Colonic mucosa (tissue), 4 donors: Measurements from ENCODE around the gene EIF6. TPM values are rescaled to one million over a fixed set of nuclear protein-coding genes. Genes with fewer than 3 reads are reported as not detected.

Source experiments
- DNase-seq: peaks from one replicate; pipeline ENCODE4 v3.0.0-alpha.2; 2020
- H3K27ac ChIP-seq: fragments of 200-600 bp; one replicate; pipeline ENCODE4 v1.8.0; 2021
- H3K27me3 ChIP-seq: fragments of 200-600 bp; one replicate; pipeline ENCODE4 v1.8.0; 2021
- H3K36me3 ChIP-seq: fragments of 200-600 bp; one replicate; pipeline ENCODE4 v1.8.0; 2021
- H3K4me1 ChIP-seq: fragments of 200-600 bp; one replicate; pipeline ENCODE4 v1.8.0; 2021; ENCODE audit warnings: mild to moderate bottlenecking
- H3K4me3 ChIP-seq: fragments of 200-600 bp; one replicate; pipeline ENCODE4 v1.8.0; 2021
- H3K9ac ChIP-seq, 2 donors: one replicate each; pipeline ENCODE4 v1.7.0; 2013; ENCODE audit warnings: control low read depth in 2 of 2, low read depth in 2 of 2, low read length in 2 of 2
- H3K9me3 ChIP-seq: fragments of 200-600 bp; one replicate; pipeline ENCODE4 v1.8.0; 2021
- intact Hi-C: fragments of 100-400 bp; cut with DNase I; formaldehyde crosslinking; loops from one replicate; pipeline ENCODE4 v1.14.1; 2022
- total RNA-seq, 2 donors: library from RNA; stranded (reverse); fragmentation: NEBNext Ultra II Directional in 1 of 2; extraction: Animal tissue kit (Norgen Biotek cat#: 25700) in 1 of 2; gene quantifications; one replicate each; pipeline ENCODE4 v1.2.1, GENCODE V29; 2021
- TF ChIP-seq, protein P1 (sequence below): fragments of 200-600 bp; IDR thresholded peaks from one replicate; pipeline ENCODE4 v1.8.0; 2022; ENCODE audit warnings: antibody characterized with exemption, mild to moderate bottlenecking
- donor health status: healthy.
- donor health status: DM: no; HTN: no; CAD: no.
- donor health status: DM: no; HTN: no; CAD: no.

EIF6 gene
- total RNA-seq, 2 donors from 2014 or later: 163 to 194 TPM

DNA sequence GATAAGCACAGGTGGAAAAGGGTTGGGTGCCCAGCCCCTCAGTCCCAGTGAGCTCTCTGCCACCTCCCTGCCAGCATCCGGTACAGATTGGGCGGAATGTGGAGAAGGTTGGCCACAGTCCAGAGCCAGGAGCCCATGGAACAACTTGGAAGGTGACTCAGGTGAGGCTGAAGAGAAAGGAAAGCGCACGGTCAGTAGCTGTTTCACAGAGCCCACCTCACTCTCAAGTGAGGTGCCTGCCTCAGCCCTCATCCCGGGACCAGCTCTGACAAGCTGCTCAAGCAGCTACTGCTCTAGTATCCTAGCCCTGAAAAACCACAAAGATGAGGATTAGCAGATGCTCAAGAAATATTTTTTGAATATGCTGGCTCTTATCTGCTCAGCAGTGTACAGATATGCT lies 5.5 kb downstream of the EIF6 start:
- H3K27ac ChIP-seq: no peak overlapping the region
- no peak overlapping the region for H3K4me3 ChIP-seq
- H3K36me3 ChIP-seq: peaks cover 14% of the 10 kb centered on the region
- TF ChIP-seq, protein P1, sequence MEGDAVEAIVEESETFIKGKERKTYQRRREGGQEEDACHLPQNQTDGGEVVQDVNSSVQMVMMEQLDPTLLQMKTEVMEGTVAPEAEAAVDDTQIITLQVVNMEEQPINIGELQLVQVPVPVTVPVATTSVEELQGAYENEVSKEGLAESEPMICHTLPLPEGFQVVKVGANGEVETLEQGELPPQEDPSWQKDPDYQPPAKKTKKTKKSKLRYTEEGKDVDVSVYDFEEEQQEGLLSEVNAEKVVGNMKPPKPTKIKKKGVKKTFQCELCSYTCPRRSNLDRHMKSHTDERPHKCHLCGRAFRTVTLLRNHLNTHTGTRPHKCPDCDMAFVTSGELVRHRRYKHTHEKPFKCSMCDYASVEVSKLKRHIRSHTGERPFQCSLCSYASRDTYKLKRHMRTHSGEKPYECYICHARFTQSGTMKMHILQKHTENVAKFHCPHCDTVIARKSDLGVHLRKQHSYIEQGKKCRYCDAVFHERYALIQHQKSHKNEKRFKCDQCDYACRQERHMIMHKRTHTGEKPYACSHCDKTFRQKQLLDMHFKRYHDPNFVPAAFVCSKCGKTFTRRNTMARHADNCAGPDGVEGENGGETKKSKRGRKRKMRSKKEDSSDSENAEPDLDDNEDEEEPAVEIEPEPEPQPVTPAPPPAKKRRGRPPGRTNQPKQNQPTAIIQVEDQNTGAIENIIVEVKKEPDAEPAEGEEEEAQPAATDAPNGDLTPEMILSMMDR: no peak
- no peak overlapping the region for H3K9ac ChIP-seq
- DNase-seq: no peak
- no peaks in the 10 kb centered on the region for H3K9me3 ChIP-seq
- intact Hi-C loops: no loop called here
- no peaks in the 10 kb centered on the region for H3K27me3 ChIP-seq
- peaks cover 15% of the 10 kb centered on the region for H3K4me1 ChIP-seq

DNA sequence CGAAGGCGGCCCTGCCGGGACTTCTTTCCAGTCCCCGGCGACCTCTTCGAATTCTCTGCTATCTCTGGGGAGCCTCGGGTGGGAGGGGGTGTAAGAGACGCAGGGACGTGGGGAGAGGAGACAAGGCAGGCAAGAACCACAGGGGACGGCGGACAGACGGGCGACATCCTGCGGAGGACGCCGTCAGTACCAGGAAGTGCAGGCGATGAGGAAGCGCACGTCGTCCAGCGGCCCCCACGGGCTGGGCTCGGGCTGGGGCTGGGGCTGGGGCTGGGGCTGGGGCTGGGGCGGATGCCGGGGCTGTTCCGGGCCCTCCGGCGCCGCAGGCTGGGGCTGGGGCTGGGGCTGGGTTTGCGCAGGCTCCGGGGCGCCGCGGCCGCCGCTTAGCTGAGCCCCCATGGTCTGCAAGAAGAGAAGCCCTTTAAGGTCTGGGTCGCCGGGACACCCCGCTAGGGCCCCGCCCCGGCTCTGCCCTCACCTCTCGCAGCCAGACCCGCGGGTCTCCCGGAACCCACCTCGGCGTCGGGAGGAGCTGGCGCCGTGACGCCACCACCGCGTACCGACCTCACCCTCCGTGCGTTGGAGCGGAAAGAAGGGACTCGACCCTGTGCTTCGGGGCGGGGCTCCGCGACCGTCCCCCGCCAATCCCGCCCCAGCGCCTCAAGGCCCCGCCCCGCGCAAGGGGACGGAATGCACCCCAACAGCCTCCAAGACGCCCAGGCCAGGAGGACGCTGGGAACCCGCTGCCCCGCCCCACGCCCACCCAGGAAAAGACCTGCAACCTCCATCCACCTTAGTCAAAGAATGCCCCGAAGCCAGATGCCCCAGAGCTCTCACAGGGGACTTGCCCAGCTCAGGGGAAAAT lies 6.8 kb downstream of the EIF6 start, which contains the start of gene MMP24OS:
MMP24OS (minus strand) TSS at position 592 of the 865 bp plus-strand sequence; CDS start at position 399, 193 bp downstream.
- peak within 1 kb of the TSS; percentile 89 for H3K4me3 ChIP-seq
- H3K36me3 ChIP-seq: peaks cover 14% of the 10 kb centered on the region
- peaks cover 5% of the 10 kb centered on the region for H3K4me1 ChIP-seq

DNA sequence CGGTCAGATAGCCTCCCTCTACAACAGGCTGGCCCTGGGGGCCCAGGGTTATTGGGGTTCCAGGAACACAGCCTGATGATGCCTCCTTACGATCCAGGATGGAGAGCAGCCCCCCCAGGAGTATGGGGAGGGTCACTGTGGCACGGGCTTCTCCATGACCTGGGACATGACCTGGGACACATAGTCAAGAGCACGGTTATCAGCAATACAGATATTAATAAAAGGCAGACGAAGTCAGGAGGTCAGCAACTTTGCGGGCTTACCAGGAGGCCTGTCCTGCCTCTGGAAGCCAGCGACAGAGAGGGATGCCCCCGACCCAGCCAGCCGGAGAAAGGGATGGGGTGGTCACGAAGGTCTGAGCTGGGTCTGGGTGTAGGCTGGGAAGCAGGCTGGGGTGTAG lies 7.4 kb downstream of the EIF6 start:
- TF ChIP-seq, protein P1: no peak
- intact Hi-C loops: no loop called here
- Histone ChIP-seq H3K27me3 (no peaks in the 10 kb centered on the region), H3K27ac (peak overlapping the region; percentile 98), H3K9ac (peak overlapping the region; percentile 90 to 96), H3K36me3 (peaks cover 14% of the 10 kb centered on the region), H3K4me3 (peak overlapping the region; percentile 89), H3K4me1 (peaks cover 5% of the 10 kb centered on the region), H3K9me3 (no peaks in the 10 kb centered on the region)
- no peak for DNase-seq

More for the DNA sequence above, 6.8 kb downstream of the EIF6 start, which contains the start of gene MMP24OS:
- H3K9me3 ChIP-seq: no peaks in the 10 kb centered on the region
- H3K27ac ChIP-seq: peak within 1 kb of the TSS; percentile 98
- H3K9ac ChIP-seq: peak within 1 kb of the TSS; percentile 90 to 96
- intact Hi-C loops: no loop called here
- no peaks in the 10 kb centered on the region for H3K27me3 ChIP-seq
- DNase-seq: peak; percentile 92
- TF ChIP-seq, protein P1: no peak

DNA sequence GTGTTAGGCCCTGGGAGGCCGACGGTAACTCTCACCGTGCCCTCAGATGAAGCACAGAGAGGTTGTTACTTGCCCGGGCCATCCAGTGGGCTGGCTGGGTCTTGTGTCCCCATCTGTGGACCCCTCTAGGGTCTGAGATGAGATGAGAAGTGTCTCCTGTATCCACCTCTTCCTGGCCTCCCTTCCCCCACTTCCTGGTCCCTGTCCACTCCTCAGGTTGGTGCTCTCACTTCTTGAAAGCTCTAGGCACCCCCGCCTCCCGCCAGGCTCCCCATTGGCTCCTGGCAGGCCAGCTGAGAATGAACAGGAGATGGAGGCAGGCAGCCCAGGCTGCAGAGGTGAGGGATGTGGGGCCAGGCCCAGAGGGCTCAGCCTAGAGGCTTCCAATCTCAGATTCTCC lies 8.2 kb downstream of the EIF6 start:
- H3K27me3 ChIP-seq: no peaks in the 10 kb centered on the region
- no peaks in the 10 kb centered on the region for H3K9me3 ChIP-seq
- TF ChIP-seq, protein P1: no peak
- H3K4me1 ChIP-seq: peaks cover 5% of the 10 kb centered on the region
- no peak for DNase-seq
- H3K9ac ChIP-seq: peak overlapping the region in 1 of 2 donors; percentile 96
- H3K36me3 ChIP-seq: peaks cover 14% of the 10 kb centered on the region
- H3K27ac ChIP-seq: peak overlapping the region; percentile 98
- intact Hi-C loops: no loop called here
- no peak overlapping the region for H3K4me3 ChIP-seq

DNA sequence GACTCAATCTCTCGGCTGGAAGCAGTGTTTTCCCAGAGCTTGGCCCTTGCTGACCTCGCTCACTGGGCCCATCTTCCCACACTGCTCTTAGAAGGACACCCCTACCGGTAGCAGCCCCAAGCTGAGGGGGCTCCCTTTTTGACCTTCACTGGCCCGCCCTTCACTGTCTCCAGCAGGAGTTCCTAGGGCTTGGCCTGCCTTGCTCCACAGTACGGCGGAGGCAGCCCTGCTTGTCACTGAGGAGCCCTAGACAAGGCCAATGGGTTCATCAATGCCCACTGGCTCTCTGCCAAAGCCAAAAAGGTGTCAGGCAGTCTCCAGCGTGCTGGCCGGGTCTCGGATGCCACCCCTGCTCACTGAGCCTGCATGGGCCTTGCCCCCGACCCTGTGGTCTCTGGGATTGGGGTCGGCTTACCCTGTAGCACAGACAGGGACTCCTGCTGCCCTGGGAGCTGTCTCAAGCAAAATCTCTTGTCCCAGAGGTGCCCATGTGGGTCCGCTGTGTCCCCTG lies 8.8 kb downstream of the EIF6 start:
- TF ChIP-seq, protein P1: no peak
- intact Hi-C loops: no loop called here
- DNase-seq: no peak
- Histone ChIP-seq H3K27ac (no peak overlapping the region), H3K9me3 (no peaks in the 10 kb centered on the region), H3K4me3 (no peak overlapping the region), H3K36me3 (peaks cover 13% of the 10 kb centered on the region), H3K4me1 (peaks cover 5% of the 10 kb centered on the region), H3K27me3 (no peaks in the 10 kb centered on the region), H3K9ac (no peak overlapping the region)
